ENCODE results near the gene ITGAL.

- TF ChIP-seq CTCF (IDR thresholded peaks at IDR 0.05; ENCODE audit: low read length) (no peak), EZH2 (optimal IDR thresholded peaks at IDR 0.05; ENCODE audit: low read depth, low read length) (no peak)
Observed at GRCh38 chr16:30565526-30565925, 93.0 kb downstream of the ITGAL start.

All from MM.1S (cell line).